IPS-15b (cell line): ENCODE measurements around the gene SYNJ2.

Experiments
- H3K27me3 ChIP-seq: one replicate; pipeline ENCODE4 v1.6.1; 2013; ENCODE audit warnings: low read length; ENCODE audit not compliant: control insufficient read depth, insufficient read depth
- H3K36me3 ChIP-seq: one replicate; pipeline ENCODE4 v1.6.1; 2013; ENCODE audit warnings: low read length; ENCODE audit not compliant: control insufficient read depth, insufficient read depth
- H3K4me1 ChIP-seq: one replicate; pipeline ENCODE4 v1.6.1; 2013; ENCODE audit warnings: mild to moderate bottlenecking, low read length; ENCODE audit not compliant: control insufficient read depth, insufficient read depth
- H3K4me3 ChIP-seq: one replicate; pipeline ENCODE4 v1.5.1; 2013; ENCODE audit warnings: low read depth, low read length
- H3K9ac ChIP-seq: one replicate; pipeline ENCODE4 v1.6.1; 2013; ENCODE audit warnings: low read depth, mild to moderate bottlenecking, low read length
- H3K9me3 ChIP-seq: one replicate; pipeline ENCODE4 v1.6.1; 2013; ENCODE audit warnings: mild to moderate bottlenecking, low read length; ENCODE audit not compliant: control insufficient read depth, insufficient read depth

The SYNJ2 gene

GRCh38 chr6:158003910-158004700 is 22.4 kb downstream of the SYNJ2 start:
- no peak overlapping the region for H3K4me3 ChIP-seq

GRCh38 chr6:158004701-158005095 is 23.0 kb downstream of the SYNJ2 start:
- peaks cover 4% of the 10 kb centered on the region for H3K4me1 ChIP-seq
- H3K9me3 ChIP-seq = no peaks in the 10 kb centered on the region
- no peaks in the 10 kb centered on the region for H3K27me3 ChIP-seq
- H3K36me3 ChIP-seq = no peaks in the 10 kb centered on the region
- no peak overlapping the region for H3K9ac ChIP-seq
- H3K4me3 ChIP-seq = no peak overlapping the region

More at GRCh38 chr6:158003910-158004700, 22.4 kb downstream of the SYNJ2 start:
- no peaks in the 10 kb centered on the region for H3K27me3 ChIP-seq
- no peaks in the 10 kb centered on the region for H3K36me3 ChIP-seq
- no peak overlapping the region for H3K9ac ChIP-seq
- no peaks in the 10 kb centered on the region for H3K9me3 ChIP-seq
- peaks cover 4% of the 10 kb centered on the region for H3K4me1 ChIP-seq

GRCh38 chr6:158005626-158006180 is 24.0 kb downstream of the SYNJ2 start:
- Histone ChIP-seq H3K9me3 (no peaks in the 10 kb centered on the region), H3K9ac (no peak overlapping the region), H3K4me1 (peaks cover 4% of the 10 kb centered on the region), H3K36me3 (no peaks in the 10 kb centered on the region), H3K4me3 (no peak overlapping the region), H3K27me3 (no peaks in the 10 kb centered on the region)

GRCh38 chr6:158006331-158006730 is 24.7 kb downstream of the SYNJ2 start:
- H3K4me1 ChIP-seq = peaks cover 4% of the 10 kb centered on the region

GRCh38 chr6:158006821-158007570 is 25.3 kb downstream of the SYNJ2 start:
- Histone ChIP-seq H3K9ac (no peak overlapping the region), H3K27me3 (no peaks in the 10 kb centered on the region), H3K9me3 (no peaks in the 10 kb centered on the region), H3K4me1 (peaks cover 4% of the 10 kb centered on the region), H3K4me3 (no peak overlapping the region), H3K36me3 (no peaks in the 10 kb centered on the region)

More at GRCh38 chr6:158006331-158006730, 24.7 kb downstream of the SYNJ2 start:
- no peak overlapping the region for H3K9ac ChIP-seq
- no peaks in the 10 kb centered on the region for H3K9me3 ChIP-seq
- no peak overlapping the region for H3K4me3 ChIP-seq
- no peaks in the 10 kb centered on the region for H3K36me3 ChIP-seq
- H3K27me3 ChIP-seq = no peaks in the 10 kb centered on the region

GRCh38 chr6:158008864-158009113 is 27.1 kb downstream of the SYNJ2 start:
- Histone ChIP-seq H3K36me3 (no peaks in the 10 kb centered on the region), H3K4me1 (no peaks in the 10 kb centered on the region), H3K27me3 (no peaks in the 10 kb centered on the region), H3K9me3 (no peaks in the 10 kb centered on the region), H3K4me3 (no peak overlapping the region), H3K9ac (no peak overlapping the region)

- Histone ChIP-seq H3K9me3 (no peaks in the 10 kb centered on the region), H3K4me1 (no peaks in the 10 kb centered on the region), H3K36me3 (no peaks in the 10 kb centered on the region), H3K27me3 (no peaks in the 10 kb centered on the region), H3K4me3 (no peak overlapping the region), H3K9ac (no peak overlapping the region)
These were observed 27.6 kb downstream of the SYNJ2 start for GRCh38 chr6:158009114-158009891.

GRCh38 chr6:158009935-158010585 is 28.4 kb downstream of the SYNJ2 start:
- no peaks in the 10 kb centered on the region for H3K27me3 ChIP-seq
- no peaks in the 10 kb centered on the region for H3K36me3 ChIP-seq
- no peaks in the 10 kb centered on the region for H3K4me1 ChIP-seq
- no peak overlapping the region for H3K4me3 ChIP-seq
- H3K9me3 ChIP-seq = no peaks in the 10 kb centered on the region
- H3K9ac ChIP-seq = no peak overlapping the region

GRCh38 chr6:158010591-158011477 is 29.2 kb downstream of the SYNJ2 start:
- Histone ChIP-seq H3K9ac (no peak overlapping the region), H3K4me3 (no peak overlapping the region), H3K9me3 (no peaks in the 10 kb centered on the region), H3K36me3 (no peaks in the 10 kb centered on the region), H3K4me1 (no peaks in the 10 kb centered on the region), H3K27me3 (no peaks in the 10 kb centered on the region)

GRCh38 chr6:158011478-158011920 is 29.8 kb downstream of the SYNJ2 start:
- H3K27me3 ChIP-seq = no peaks in the 10 kb centered on the region
- no peaks in the 10 kb centered on the region for H3K4me1 ChIP-seq
- H3K36me3 ChIP-seq = no peaks in the 10 kb centered on the region
- H3K9ac ChIP-seq = no peak overlapping the region
- H3K4me3 ChIP-seq = no peak overlapping the region
- H3K9me3 ChIP-seq = no peaks in the 10 kb centered on the region
